GM23338 (cell line): ENCODE measurements around the gene PABPN1. TPM values are rescaled to one million over a fixed set of nuclear protein-coding genes. Genes with fewer than 3 reads are reported as not detected.

Source experiments
- ATAC-seq: fragments of 200-7000 bp; cut with Tn5 transposase; 3 replicates; pipeline ENCODE4 v1.9.1; 2020
- DNase-seq: peaks from one replicate; pipeline ENCODE4 v3.0.0-alpha.2; 2015; ENCODE audit warnings: low spot score
- H2AFZ ChIP-seq: fragments of 200-600 bp; sonication (generic); 2 replicates; pipeline ENCODE4 v1.8.0; 2016; ENCODE audit warnings: antibody characterized with exemption, mild to moderate bottlenecking, moderate library complexity
- H3F3A ChIP-seq: fragments of 200-600 bp; sonication (generic); replicated peaks from 2 replicates; pipeline ENCODE4 v1.8.0; 2017; ENCODE audit warnings: antibody characterized with exemption, mixed run types, low read depth
- H3K27ac ChIP-seq: fragments of 200-600 bp; sonication (generic); 2 replicates; pipeline ENCODE4 v1.6.1; 2016; ENCODE audit warnings: low read depth
- H3K27me3 ChIP-seq: fragments of 200-600 bp; sonication (generic); 2 replicates; pipeline ENCODE4 v1.8.0; 2016; ENCODE audit warnings: mild to moderate bottlenecking, mixed run types, moderate library complexity; ENCODE audit not compliant: insufficient read depth
- H3K36me3 ChIP-seq: fragments of 200-600 bp; sonication (generic); 2 replicates; pipeline ENCODE4 v1.8.0; 2016; ENCODE audit warnings: mild to moderate bottlenecking; ENCODE audit not compliant: insufficient read depth
- H3K4me1 ChIP-seq: fragments of 200-600 bp; sonication (generic); 2 replicates; pipeline ENCODE4 v1.8.0; 2016; ENCODE audit warnings: mild to moderate bottlenecking, moderate library complexity; ENCODE audit not compliant: insufficient read depth
- H3K4me2 ChIP-seq: fragments of 200-600 bp; sonication (generic); 2 replicates; pipeline ENCODE4 v1.7.1; 2017; ENCODE audit warnings: mixed run types
- H3K4me3 ChIP-seq: fragments of 200-600 bp; sonication (generic); 2 replicates; pipeline ENCODE4 v1.6.1; 2016; ENCODE audit warnings: mixed run types
- H3K79me2 ChIP-seq: fragments of 200-600 bp; sonication (generic); replicated peaks from 2 replicates; pipeline ENCODE4 v1.8.0; 2017; ENCODE audit warnings: mild to moderate bottlenecking; ENCODE audit not compliant: insufficient read depth
- H3K9me2 ChIP-seq: fragments of 200-600 bp; sonication (generic); 2 replicates; pipeline ENCODE4 v1.8.0; 2017; ENCODE audit not compliant: insufficient read depth
- H4K20me1 ChIP-seq: fragments of 200-600 bp; sonication (generic); replicated peaks from 2 replicates; pipeline ENCODE4 v1.8.0; 2017; ENCODE audit warnings: mild to moderate bottlenecking; ENCODE audit not compliant: insufficient read depth
- H3K27ac Mint-ChIP-seq: 2 replicates; pipeline ENCODE4 v1.8.0; 2020; ENCODE audit warnings: inconsistent platforms, mild to moderate bottlenecking, moderate library complexity, mixed read lengths
- H3K27me3 Mint-ChIP-seq: 3 replicates; pipeline ENCODE4 v1.8.0; 2022; ENCODE audit warnings: low read depth, mild to moderate bottlenecking, moderate library complexity, mixed read lengths, inconsistent platforms; ENCODE audit not compliant: insufficient read depth, poor library complexity
- H3K36me3 Mint-ChIP-seq: 3 replicates; pipeline ENCODE4 v1.8.0; 2021; ENCODE audit warnings: low read depth, mild to moderate bottlenecking, inconsistent platforms, moderate library complexity, mixed read lengths
- H3K4me1 Mint-ChIP-seq: 3 replicates; pipeline ENCODE4 v1.8.0; 2020; ENCODE audit warnings: mild to moderate bottlenecking, inconsistent platforms, mixed read lengths
- H3K4me3 Mint-ChIP-seq: 3 replicates; pipeline ENCODE4 v1.8.0; 2021; ENCODE audit warnings: moderate library complexity, mild to moderate bottlenecking, inconsistent platforms, mixed read lengths
- H3K9me3 Mint-ChIP-seq: 3 replicates; pipeline ENCODE4 v1.8.0; 2020; ENCODE audit warnings: moderate library complexity, mild to moderate bottlenecking, inconsistent platforms, mixed read lengths
- CREB1 ChIP-seq: fragments of 250-450 bp; sonication (Bioruptor Pico); IDR thresholded peaks from 2 replicates; pipeline ENCODE4 v1.5.0; 2020; ENCODE audit warnings: low read depth, mild to moderate bottlenecking, moderate library complexity
- CTCF ChIP-seq, 2 experiments: fragments of 200-600 bp in 1 of 2; sonication (generic) in 1 of 2; conservative IDR thresholded peaks; 2 replicates each; pipeline versions ENCODE4 v1.5.1 to v1.6.1; 2016 to 2017; ENCODE audit warnings: antibody characterized with exemption in 2 of 2, low read depth in 2 of 2, mild to moderate bottlenecking in 2 of 2, moderate library complexity in 1 of 2
- ETS1 ChIP-seq: IDR thresholded peaks from 2 replicates; pipeline ENCODE4 v1.6.1; 2016; ENCODE audit warnings: antibody characterized with exemption
- EZH2 ChIP-seq: fragments of 200-600 bp; sonication (generic); IDR thresholded peaks from one replicate; pipeline ENCODE4 v1.8.0; 2017; ENCODE audit warnings: antibody characterized with exemption, mild to moderate bottlenecking, low read depth; ENCODE audit not compliant: unreplicated experiment
- EZH2phosphoT487 ChIP-seq: fragments of 200-600 bp; sonication (generic); IDR thresholded peaks from one replicate; pipeline ENCODE4 v1.8.1; 2018; ENCODE audit warnings: antibody characterized with exemption; ENCODE audit not compliant: unreplicated experiment
- JUNB ChIP-seq: IDR thresholded peaks from one replicate; pipeline ENCODE4 v1.6.1; 2016; ENCODE audit warnings: antibody characterized with exemption; ENCODE audit not compliant: unreplicated experiment
- NANOG ChIP-seq: IDR thresholded peaks from 2 replicates; pipeline ENCODE4 v1.6.1; 2016; ENCODE audit warnings: antibody characterized with exemption, borderline replicate concordance
- POLR2AphosphoS5 ChIP-seq: IDR thresholded peaks from 2 replicates; pipeline ENCODE4 v1.6.1; 2016; ENCODE audit warnings: antibody characterized with exemption, low read depth
- REST ChIP-seq: IDR thresholded peaks from one replicate; pipeline ENCODE4 v1.6.1; 2018; ENCODE audit warnings: antibody characterized with exemption; ENCODE audit not compliant: unreplicated experiment
- STAT1 ChIP-seq: IDR thresholded peaks from one replicate; pipeline ENCODE4 v1.6.1; 2016; ENCODE audit warnings: antibody characterized with exemption; ENCODE audit not compliant: unreplicated experiment
- ZNF114 ChIP-seq: fragments of 250-450 bp; sonication (Bioruptor Pico); IDR thresholded peaks from 2 replicates; pipeline ENCODE4 v1.5.0; 2020; ENCODE audit warnings: mild to moderate bottlenecking, moderate library complexity
- ZNF331 ChIP-seq: fragments of 250-450 bp; sonication (Bioruptor Pico); IDR thresholded peaks from 2 replicates; pipeline ENCODE4 v1.5.0; 2020; ENCODE audit warnings: low read depth, mild to moderate bottlenecking, moderate library complexity
- ZNF462 ChIP-seq: fragments of 250-450 bp; sonication (Bioruptor Pico); IDR thresholded peaks from 2 replicates; pipeline ENCODE4 v1.5.0; 2020; ENCODE audit warnings: mild to moderate bottlenecking, moderate library complexity
- polyA plus RNA-seq: library from polyadenylated mRNA; unstranded; fragments of >200 nt; fragmentation: Nextera tagmentation; extraction: Ambion mirVana; gene quantifications from 2 replicates; pipeline ENCODE4 v1.2.1, GENCODE V29; 2016
- total RNA-seq: library from RNA; depleted of rRNA; stranded (reverse); fragments of >200 nt; shearing (Covaris generic); gene quantifications from 2 replicates; pipeline ENCODE4 v1.2.3, GENCODE V29; 2014

PABPN1 gene
- total and polyA plus RNA-seq, 2 experiments from 2014 or later, result 116 to 342 TPM

- peaks cover 10% of the 10 kb centered on the region for H3K4me1 ChIP-seq
- H3K27me3 Mint-ChIP-seq, result peaks cover 11% of the 10 kb centered on the region
- no peaks in the 10 kb centered on the region for H3K27me3 ChIP-seq
- no peak overlapping the region; the same call in 1 of the 2 replicates for H3K27ac Mint-ChIP-seq
- peaks cover 43% of the 10 kb centered on the region for H3F3A ChIP-seq
- ATAC-seq, result no peak
- H3K9me2 ChIP-seq, result peaks cover 7% of the 10 kb centered on the region; the same call in 1 of the 2 replicates
- H4K20me1 ChIP-seq, result peaks cover 9% of the 10 kb centered on the region; the same call in 1 of the 2 replicates
- H3K36me3 Mint-ChIP-seq, result peaks cover 45% of the 10 kb centered on the region
- H3K27ac ChIP-seq, result no peak overlapping the region
- H3K36me3 ChIP-seq, result peaks cover 28% of the 10 kb centered on the region
- no peak overlapping the region for H3K4me2 ChIP-seq
- TF ChIP-seq REST (no peak), JUNB (no peak), ZNF331 (CRISPR knock-in tag) (no peak), ZNF462 (no peak), POLR2AphosphoS5 (no peak), NANOG (no peak), CREB1 (CRISPR knock-in tag) (no peak), STAT1 (no peak), EZH2phosphoT487 (no peak), ETS1 (no peak), EZH2 (no peak), CTCF (conservative IDR thresholded peaks at IDR 0.05; ENCODE audit: low read depth in 2 of 2) (no peak), ZNF114 (CRISPR knock-in tag) (no peak)
- H2AFZ ChIP-seq, result no peak overlapping the region
- no peak for DNase-seq
- peaks cover 21% of the 10 kb centered on the region for H3K79me2 ChIP-seq
- no peak overlapping the region for H3K4me3 Mint-ChIP-seq
- peaks cover 26% of the 10 kb centered on the region for H3K4me1 Mint-ChIP-seq
- no peak overlapping the region for H3K4me3 ChIP-seq
- no peaks in the 10 kb centered on the region for H3K9me3 Mint-ChIP-seq
These were observed 2.7 kb downstream of the PABPN1 start for GRCh38 chr14:23323838-23324454.
